ENCODE results near the gene ATXN7L2.

- TF ChIP-seq POLR2A (IDR thresholded peaks at IDR 0.05; ENCODE audit: low read length) (no peak), GATA1 (IDR thresholded peaks at IDR 0.05; ENCODE audit: low read depth, low read length) (no peak)
Observed at GRCh38 chr1:109467301-109467777, 16.4 kb upstream of the ATXN7L2 start.
